ENCODE results near the gene GFOD1.

GFOD1 gene

DNA sequence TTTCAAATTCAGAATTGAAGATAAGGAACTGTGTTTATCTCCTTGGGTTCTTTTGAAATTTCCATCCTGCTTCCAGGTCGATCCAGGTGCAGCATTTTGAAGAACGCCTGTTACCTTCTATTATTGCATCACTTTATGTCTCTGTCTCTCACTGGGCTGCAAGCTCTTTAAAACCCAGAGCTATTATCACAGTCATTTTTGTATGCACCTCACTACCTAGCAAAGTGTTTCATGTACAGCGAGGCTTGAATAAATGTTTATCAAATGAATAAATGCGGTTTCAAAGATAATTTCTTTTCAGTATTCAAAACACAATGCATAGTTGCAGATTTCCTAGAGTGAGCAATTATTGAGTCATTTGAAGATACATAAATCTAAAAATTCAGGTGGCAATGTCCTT, 34.2 kb downstream of the GFOD1 start:
- DNase-seq (ENCODE audit: low spot score), result no peak
- TF ChIP-seq, protein P1, sequence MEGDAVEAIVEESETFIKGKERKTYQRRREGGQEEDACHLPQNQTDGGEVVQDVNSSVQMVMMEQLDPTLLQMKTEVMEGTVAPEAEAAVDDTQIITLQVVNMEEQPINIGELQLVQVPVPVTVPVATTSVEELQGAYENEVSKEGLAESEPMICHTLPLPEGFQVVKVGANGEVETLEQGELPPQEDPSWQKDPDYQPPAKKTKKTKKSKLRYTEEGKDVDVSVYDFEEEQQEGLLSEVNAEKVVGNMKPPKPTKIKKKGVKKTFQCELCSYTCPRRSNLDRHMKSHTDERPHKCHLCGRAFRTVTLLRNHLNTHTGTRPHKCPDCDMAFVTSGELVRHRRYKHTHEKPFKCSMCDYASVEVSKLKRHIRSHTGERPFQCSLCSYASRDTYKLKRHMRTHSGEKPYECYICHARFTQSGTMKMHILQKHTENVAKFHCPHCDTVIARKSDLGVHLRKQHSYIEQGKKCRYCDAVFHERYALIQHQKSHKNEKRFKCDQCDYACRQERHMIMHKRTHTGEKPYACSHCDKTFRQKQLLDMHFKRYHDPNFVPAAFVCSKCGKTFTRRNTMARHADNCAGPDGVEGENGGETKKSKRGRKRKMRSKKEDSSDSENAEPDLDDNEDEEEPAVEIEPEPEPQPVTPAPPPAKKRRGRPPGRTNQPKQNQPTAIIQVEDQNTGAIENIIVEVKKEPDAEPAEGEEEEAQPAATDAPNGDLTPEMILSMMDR (IDR thresholded peaks at IDR 0.05; ENCODE audit: borderline replicate concordance, control extremely low read depth, extremely low read depth, insufficient read depth, missing control alignments), result no peak
- in situ Hi-C loops (cut with MboI; ENCODE audit: low sequenced_read_pairs, unreplicated experiment), result no loop called here

DNA sequence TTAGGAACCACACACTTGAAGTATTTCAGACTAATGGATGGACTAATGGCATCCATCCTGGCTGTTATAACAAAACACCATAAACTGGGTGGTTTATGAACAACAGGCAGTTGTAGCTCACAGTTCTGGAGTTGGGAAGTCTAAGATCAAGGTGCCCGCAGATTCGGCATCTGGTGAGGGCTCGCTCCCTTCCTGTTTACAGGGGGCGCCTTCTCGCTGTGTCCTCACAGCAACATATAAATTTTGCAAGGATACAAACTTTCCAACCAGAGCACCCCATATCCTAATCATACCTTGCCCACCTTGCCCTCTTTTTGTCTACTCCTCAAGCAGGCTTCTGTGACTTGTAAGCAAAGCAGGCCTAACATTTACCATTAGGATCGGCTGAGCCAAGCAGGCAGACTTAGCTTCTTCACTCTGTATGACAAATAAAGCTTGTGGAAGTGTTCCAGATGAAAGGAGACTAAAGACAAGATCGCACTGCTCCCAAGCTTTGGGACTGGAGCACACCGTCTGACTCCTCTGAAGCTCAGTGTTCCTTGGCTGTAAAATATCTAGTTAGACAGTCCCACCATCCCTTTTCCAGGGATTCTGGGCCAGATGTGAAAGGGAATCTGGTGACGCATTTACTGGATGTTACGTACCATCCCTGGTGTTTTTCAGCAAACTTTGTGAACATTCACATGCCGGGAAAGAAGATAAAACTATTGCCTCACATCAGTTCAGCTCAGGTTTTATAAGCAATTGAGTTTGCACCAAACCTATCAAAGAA, 34.9 kb downstream of the GFOD1 start:
- in situ Hi-C loops (cut with MboI; ENCODE audit: low sequenced_read_pairs, unreplicated experiment), result no loop called here
- DNase-seq (ENCODE audit: low spot score), result no peak
- TF ChIP-seq, protein P1 (IDR thresholded peaks at IDR 0.05; ENCODE audit: borderline replicate concordance, control extremely low read depth, extremely low read depth, insufficient read depth, missing control alignments), result no peak

DNA sequence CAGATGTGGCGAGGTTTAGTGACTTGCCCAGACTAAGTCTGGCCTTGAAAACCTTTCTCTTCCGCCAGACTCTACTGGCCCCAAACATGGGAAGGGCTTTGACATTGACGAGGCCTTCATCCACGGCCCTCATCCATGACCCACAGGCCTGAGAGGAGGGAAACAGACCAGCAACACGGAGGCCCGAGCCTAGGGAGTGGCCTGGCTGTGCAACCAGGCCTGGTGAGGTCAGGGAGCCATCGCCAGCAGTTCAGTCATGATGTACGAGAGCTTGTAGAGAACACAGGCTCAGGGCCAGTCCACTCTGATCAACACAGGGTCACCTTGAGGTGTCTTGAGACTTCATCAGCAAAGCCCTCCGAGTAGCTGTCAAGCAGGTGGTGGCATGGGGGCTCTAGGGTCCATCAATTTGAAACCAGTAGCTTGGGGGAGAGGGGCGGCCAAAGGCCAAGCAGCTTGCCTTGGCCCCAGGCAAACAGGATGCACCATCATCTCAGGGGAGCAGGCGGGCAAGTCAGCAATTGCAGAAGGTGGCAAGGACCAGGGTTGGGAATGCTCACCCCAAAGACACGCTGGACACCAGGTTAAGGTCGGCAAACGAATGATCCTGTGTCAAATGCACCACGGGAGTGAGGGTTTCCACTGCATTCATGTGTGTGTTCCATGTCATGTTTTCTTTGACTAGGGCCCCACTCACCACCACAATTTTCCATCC, 36.1 kb downstream of the GFOD1 start:
- in situ Hi-C loops (cut with MboI; ENCODE audit: low sequenced_read_pairs, unreplicated experiment), result no loop called here
- DNase-seq (ENCODE audit: low spot score), result no peak
- TF ChIP-seq, protein P1 (IDR thresholded peaks at IDR 0.05; ENCODE audit: borderline replicate concordance, control extremely low read depth, extremely low read depth, insufficient read depth, missing control alignments), result no peak

DNA sequence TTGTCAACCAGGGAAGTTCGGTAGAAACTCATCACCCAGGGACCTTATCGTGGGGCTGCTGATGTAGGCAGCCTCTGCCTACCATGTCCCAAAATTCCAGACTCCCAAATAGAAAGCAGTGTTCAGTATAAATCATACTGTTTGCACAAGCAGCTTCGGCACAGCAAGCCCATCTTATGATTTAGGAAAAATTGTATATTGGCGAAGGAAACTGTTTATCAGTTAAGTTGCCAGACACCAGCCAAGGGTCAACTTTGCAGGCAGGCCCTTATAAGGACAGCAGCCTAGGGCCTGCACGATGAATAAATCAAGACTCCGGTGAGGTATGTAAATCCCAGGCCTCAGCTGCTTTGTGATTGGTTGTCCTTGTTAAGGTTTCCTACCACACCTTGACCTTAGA, 36.8 kb downstream of the GFOD1 start:
- TF ChIP-seq, protein P1 (IDR thresholded peaks at IDR 0.05; ENCODE audit: borderline replicate concordance, control extremely low read depth, extremely low read depth, insufficient read depth, missing control alignments), result no peak
- no peak for DNase-seq (ENCODE audit: low spot score)
- in situ Hi-C loops (cut with MboI; ENCODE audit: low sequenced_read_pairs, unreplicated experiment), result no loop called here

DNA sequence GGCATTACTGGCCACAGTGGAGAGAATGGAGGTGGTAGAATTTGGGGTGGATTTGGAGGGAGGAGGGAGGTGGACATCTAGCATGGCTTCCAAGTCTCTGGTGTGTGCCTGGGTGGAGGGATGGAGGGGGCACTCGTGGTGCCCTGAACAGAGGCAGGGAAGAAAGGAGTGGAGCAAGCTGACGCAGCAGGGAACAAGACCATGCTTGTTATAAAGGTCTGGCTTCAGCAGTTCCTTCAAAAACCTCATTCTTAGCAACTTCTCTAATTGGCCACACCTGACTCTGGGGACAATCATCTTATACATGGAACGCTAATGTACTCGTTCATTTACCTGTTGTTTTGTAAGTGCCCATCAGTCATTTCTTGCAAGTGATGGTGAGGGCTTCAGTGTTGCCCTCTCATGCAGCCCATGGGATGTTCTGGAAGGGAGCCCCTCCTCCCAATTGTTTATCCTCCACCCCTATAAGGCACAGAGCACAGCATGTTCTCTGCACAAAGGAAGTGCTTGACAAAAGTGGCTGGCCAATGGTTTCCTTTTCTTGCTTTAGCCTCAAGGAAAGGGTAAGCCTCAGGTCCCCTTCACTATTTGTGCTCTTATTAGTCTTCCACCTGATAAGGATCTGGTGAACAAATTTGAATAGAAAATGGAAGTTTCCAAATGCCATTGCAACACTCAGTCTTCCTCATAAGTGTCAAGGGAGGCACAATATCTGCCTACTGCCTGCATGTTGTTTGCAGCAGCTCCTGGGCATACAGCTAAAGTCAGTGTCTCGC, 39.3 kb downstream of the GFOD1 start:
- DNase-seq (ENCODE audit: low spot score), result no peak
- TF ChIP-seq, protein P1 (IDR thresholded peaks at IDR 0.05; ENCODE audit: borderline replicate concordance, control extremely low read depth, extremely low read depth, insufficient read depth, missing control alignments), result no peak
- in situ Hi-C loops (cut with MboI; ENCODE audit: low sequenced_read_pairs, unreplicated experiment), result no loop called here

DNA sequence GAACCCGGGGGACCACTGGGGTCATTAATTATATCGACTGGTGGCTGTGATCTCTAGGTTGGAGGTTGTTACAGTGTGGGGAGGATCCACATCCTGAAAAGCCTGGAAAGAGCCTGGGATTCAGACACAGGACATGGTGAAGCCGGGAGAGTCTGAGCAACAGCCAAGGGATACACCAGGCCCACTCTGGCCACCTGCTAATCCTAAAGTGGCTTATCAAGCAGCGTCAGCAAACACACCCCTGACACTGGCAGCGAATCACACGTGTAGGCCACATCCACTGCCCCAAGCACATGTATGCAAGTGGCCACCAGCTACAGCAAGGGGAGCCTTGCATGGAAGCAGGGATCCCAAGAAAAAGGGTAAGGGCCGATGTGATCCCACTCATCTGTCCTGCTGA, 41.0 kb downstream of the GFOD1 start:
- TF ChIP-seq, protein P1 (IDR thresholded peaks at IDR 0.05; ENCODE audit: borderline replicate concordance, control extremely low read depth, extremely low read depth, insufficient read depth, missing control alignments), result no peak
- in situ Hi-C loops (cut with MboI; ENCODE audit: low sequenced_read_pairs, unreplicated experiment), result no loop called here
- DNase-seq (ENCODE audit: low spot score), result no peak
